GM21528 (cell line): ENCODE data around the gene USP6NL.
A peak's percentile ranks its signal among the peaks of the same experiment; 100 is the strongest.

Experiments used
- ATAC-seq: cut with Tn5 transposase; IDR thresholded peaks from one replicate; pipeline ENCODE4 v1.9.1; 2021; ENCODE audit warnings: mild to moderate bottlenecking, moderate library complexity; ENCODE audit not compliant: unreplicated experiment, low FRiP score

USP6NL gene

GRCh38 chr10:11595395-11595692 lies 16.1 kb downstream of the USP6NL start:
- no peak for ATAC-seq

- no peak for ATAC-seq
These were observed 16.7 kb downstream of the USP6NL start for GRCh38 chr10:11594589-11595394.

- ATAC-seq = no peak
These were observed 17.8 kb downstream of the USP6NL start for GRCh38 chr10:11593612-11594011.

DNA sequence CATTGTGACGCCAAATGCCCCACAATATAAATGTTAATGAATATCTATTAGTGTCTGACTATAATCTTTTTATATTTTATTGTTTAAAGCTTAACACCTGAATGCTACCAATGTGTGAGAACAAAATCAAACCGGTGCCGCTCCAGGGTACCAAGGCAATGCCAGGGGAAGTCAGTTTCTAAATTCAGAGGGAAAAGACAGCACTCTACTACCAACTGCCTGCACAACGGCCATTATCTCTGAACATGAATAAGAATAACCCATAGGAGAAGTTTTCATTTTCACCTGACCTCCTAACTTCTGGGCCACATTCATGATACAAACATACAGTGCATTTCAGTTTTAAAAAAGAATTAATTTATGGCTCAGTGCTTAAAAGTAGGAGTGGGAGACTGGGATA lies 21.7 kb downstream of the USP6NL start:
- ATAC-seq = no peak

GRCh38 chr10:11588873-11589574 lies 22.4 kb downstream of the USP6NL start:
- ATAC-seq = no peak

DNA sequence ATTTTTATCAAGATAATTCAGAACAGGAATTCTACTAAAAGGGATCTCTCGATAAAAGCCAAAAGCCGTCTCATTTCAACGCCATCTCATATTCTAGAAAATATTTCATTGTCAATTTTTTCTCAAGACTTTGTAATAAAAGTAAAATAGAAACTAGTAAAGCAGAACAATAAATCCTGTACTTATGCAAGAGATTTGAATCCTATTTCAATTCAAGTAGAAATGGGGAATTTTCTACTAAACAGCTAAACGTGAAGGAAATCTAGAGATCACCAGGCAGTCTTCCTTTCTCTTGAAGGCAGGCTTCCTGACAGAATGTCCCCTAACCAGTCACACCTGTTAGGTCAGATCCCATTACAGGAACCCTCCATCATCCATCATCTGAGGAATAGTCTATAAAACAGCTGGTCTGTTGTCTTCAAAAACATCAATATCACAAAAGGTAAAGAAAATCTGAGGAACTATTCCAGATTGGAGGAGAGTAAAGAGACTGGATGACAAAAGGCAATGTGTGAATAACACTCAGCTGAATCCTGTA lies 23.7 kb downstream of the USP6NL start:
- no peak for ATAC-seq

DNA sequence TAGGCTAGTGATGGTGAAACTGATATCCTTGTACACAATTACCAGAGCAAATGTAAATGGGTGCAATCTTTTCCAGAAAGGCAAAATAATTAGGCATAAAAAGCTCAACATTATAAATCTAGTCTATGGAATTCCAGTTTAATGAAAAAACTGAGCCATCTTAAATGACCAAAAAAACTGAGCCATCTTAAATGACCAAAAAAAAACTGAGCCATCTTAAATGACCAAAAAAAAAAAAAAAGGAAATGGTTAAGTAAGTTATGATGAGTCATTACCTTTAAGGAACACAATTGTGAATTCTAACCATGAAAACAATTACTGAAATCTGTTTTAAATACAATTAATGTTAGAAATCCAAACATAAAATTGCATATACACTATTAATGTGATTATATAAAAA lies 25.3 kb downstream of the USP6NL start:
- ATAC-seq = no peak

GRCh38 chr10:11581213-11581612 lies 30.2 kb downstream of the USP6NL start:
- ATAC-seq = no peak

DNA sequence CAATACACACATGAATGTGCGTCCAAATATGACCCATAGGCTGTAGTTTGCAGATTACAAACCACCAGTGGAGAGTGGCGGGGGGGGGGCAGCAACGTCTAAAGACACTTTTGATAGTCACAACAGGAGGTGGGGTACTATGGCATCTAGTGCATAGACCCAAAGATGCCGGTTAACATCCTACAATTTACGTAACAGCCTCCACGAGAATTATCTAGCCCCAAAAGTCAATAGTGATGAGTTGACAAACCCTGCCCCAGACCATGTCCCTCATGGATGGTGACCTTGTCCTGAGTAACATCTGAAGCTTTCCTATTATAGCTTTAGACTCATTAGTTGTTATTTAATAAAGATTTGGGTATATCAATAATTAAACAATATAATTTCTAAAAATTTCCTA lies 31.6 kb downstream of the USP6NL start:
- no peak for ATAC-seq

DNA sequence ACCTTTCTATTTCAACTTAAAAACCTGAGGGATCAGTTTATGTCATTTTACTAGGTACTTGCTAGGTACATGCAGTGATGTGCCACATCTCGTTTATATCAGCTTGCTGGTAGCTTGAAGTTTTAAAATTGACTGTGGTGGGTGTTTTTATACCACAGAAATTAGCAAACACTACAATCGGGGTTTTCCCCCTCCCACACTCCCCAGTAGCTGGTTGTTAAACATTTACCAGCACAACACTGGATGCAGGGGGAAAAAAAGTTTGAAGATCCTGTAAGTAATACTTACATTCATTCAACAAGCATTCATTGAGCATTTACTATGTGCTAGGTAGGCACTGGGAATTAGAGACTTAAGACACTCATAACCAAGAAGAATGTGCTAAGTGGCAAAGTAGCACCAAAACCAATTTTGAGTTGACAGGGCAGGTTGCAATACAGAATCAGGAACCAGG lies 32.6 kb downstream of the USP6NL start:
- ATAC-seq = peak; percentile 49

DNA sequence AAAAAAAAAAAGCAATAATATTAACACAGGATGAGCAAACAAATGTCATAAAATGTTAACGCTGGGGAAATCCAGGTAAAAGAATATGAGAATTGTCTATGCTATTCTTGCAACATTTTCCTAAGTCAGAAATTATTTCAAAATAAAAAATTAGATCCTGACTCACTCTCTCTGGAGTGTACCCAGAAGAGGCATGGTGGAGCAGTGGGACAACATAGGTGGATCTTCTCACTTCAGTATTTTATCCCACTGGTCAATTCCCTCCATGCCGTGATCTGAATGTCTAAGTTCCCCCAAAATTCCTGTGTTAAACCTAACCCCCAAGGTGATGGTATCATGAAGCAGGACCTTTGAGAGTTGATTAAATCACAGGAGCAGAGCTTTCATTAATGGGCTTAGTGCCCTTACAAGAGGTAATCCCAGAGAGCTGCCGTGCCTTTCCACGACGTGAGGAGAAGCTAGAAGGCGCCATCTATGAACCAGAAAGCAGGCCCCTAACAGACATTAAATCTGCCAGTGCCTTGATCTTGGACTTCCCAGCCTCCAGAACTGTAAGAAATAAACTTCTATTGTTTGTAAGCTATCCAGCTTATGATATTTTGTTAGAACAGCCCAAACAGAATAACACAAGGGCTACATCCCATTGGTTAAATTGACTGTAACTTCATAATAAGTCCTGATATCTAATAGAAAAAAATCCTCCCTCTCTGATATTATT lies 35.2 kb downstream of the USP6NL start:
- ATAC-seq = no peak

- no peak for ATAC-seq
These were observed 38.0 kb downstream of the USP6NL start for GRCh38 chr10:11573497-11573896.

DNA sequence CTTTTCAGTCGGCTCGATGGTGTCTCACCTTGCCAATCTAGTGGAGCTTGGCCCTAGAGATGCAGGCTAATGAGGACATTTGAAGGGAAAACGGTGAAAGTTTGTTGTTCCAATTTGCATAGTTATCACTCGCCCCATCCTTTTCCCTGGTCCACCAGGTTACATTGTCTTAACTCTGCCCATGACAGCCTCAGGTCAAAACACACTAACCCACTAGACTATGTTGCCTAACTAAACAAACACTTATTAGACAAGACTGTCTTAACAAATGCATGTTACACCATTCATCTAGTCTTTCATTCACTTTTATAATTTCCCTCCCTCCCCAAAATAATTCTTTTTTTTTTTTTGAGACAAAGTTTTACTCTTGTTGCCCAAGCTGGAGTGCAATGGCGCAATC lies 40.7 kb downstream of the USP6NL start:
- no peak for ATAC-seq

DNA sequence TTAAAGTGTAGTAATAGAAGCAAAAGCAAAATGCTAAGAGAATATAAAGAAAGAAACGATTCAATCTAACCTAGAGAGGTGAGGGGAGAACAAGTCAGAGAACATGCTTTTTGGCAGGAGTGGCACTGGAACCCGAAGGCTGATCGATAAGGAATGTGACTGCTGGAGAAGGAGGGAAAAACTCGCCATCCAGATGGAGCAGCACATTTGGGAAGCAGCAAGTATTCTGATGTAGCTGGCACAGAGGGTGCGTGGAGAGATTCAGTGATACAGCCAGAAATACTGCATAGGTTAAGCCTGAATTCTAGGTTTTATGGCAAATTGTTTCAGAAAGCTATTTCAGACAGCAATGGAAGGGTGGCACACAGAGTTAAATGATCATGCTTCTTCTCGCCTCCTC lies 42.0 kb downstream of the USP6NL start:
- no peak for ATAC-seq

DNA sequence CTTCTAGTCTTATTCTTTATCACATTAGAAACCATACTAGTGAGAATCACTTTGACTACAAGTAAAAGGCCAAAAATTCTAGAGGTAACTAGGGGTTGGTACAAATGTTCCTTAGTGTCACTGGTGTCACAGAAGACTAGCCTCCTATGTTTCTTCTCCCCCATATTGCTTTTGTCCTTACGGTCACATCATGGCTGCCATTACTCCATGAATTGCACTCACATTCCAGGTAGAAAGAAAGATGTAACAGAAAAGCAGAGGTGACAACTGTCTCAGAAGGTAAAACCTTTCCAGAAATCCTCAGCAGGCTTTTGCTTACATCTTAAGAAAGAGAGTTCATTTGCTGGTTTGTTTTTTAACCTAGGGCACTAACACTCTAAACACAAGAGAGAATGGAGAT lies 42.9 kb downstream of the USP6NL start:
- ATAC-seq = no peak

- no peak for ATAC-seq
These were observed 46.7 kb downstream of the USP6NL start for GRCh38 chr10:11564741-11565140.

- ATAC-seq = no peak
These were observed 47.5 kb downstream of the USP6NL start for GRCh38 chr10:11563936-11564335.

DNA sequence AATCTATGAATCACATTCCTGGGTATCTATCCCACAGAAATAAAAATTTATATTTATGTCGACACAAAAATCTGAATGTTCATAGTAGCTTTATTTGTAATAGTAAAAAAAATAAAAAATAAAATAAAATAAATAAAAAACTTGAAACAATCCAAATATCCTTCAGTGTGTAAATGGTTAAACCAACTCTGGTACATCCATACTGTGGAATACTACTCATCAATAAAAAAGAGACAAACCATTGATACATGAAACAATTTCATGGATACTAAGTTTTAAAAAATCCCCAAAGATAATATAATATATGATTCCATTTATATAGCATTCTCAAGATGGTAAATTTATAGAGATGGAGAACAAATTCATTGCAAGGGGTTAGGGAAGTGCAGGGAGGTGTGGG lies 48.6 kb downstream of the USP6NL start:
- ATAC-seq = no peak

DNA sequence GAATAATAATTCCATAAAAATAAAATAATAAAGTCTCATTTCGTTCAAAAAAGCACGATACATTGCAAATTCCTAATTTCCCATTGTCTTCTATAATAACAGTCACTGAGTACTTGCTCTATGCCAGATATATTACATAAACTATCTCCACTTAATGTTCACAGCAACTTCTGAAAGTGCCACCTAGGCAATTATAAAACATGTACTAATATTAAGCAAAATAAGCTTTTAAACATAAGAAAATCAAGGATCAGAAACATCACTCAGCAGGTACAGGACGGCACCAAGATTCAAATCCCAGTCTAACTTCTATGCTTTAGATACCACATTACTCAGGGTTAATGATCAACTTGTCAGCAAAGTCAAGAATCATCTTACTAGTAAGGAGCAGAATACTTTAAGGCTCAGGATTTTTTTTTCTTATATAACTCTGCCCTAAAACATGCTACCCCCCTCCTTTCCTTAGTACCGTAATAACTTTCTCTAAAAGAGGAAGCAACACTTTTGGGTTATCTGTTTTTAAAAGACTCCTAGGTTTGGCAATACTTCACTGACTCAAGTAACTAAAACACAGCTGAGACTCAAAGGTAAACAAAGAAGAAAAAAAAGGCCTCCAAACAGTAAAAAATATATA lies 51.3 kb downstream of the USP6NL start:
- peak; percentile 69 for ATAC-seq

- no peak for ATAC-seq
These were observed 53.5 kb downstream of the USP6NL start for GRCh38 chr10:11557967-11558366.

DNA sequence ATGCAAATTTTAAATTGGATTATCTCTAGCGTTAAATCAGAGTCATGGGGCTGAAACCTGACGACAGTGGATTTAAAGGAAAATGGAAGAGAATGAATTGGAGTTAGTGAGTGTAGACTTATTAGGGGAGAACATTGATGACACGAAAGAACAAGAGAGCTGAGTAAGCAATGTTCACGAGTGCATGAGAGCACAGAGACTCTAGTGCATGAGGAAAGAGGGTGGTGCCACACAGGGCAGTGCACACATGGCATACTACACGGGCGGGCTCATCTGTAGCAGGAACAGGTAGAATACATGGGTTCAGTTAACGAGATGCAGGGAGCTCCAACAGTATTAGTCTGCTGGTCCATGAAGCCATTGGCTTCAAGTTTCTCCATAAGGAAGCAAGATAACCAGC lies 53.9 kb downstream of the USP6NL start:
- ATAC-seq = no peak
